Hepatocyte (in vitro differentiated cells): Measurements from ENCODE around the gene EFNB1.
"Not testable (repeated sequence)": the region's sequence is repeated elsewhere in the genome, so short reads cannot be mapped to it uniquely, and the experiment has no call there.

Experiments used
- CTCF ChIP-seq: fragments of 200-600 bp; sonication (generic); IDR thresholded peaks from 2 replicates; pipeline ENCODE4 v1.5.1; 2016; ENCODE audit warnings: antibody characterized with exemption, mild to moderate bottlenecking; ENCODE audit not compliant: poor library complexity
- EZH2 ChIP-seq: fragments of 200-600 bp; sonication (generic); IDR thresholded peaks from 2 replicates; pipeline ENCODE4 v1.6.1; 2016; ENCODE audit warnings: antibody characterized with exemption, mild to moderate bottlenecking, borderline replicate concordance

GRCh38 chrX:68798400-68798799, 30.4 kb upstream of the EFNB1 start:
- not testable (repeated sequence) for TF ChIP-seq CTCF, EZH2
